Lower lobe of right lung (tissue), 2 donors: ENCODE data around the gene TDRD3. TPM values are rescaled to one million over a fixed set of nuclear protein-coding genes. Genes with fewer than 3 reads are reported as not detected.

Experiments
- ATAC-seq, 2 donors: fragments of 200-7000 bp; cut with Tn5 transposase; one replicate each; pipeline ENCODE4 v1.9.1; 2020 to 2022; ENCODE audit warnings: mild to moderate bottlenecking in 2 of 2, moderate library complexity in 2 of 2
- DNase-seq: peaks from one replicate; pipeline ENCODE4 v3.0.0-alpha.2; 2020
- H3K27ac ChIP-seq: fragments of 200-600 bp; one replicate; pipeline ENCODE4 v1.8.0; 2022
- H3K27me3 ChIP-seq: fragments of 200-600 bp; one replicate; pipeline ENCODE4 v1.8.0; 2022; ENCODE audit warnings: low read depth
- H3K36me3 ChIP-seq: fragments of 200-600 bp; one replicate; pipeline ENCODE4 v1.8.0; 2022; ENCODE audit warnings: mild to moderate bottlenecking
- H3K4me1 ChIP-seq: fragments of 200-600 bp; one replicate; pipeline ENCODE4 v1.8.0; 2022
- H3K4me3 ChIP-seq: fragments of 200-600 bp; one replicate; pipeline ENCODE4 v1.8.0; 2022; ENCODE audit warnings: mild to moderate bottlenecking
- H3K9me3 ChIP-seq: fragments of 200-600 bp; one replicate; pipeline ENCODE4 v1.8.0; 2022
- CTCF ChIP-seq: fragments of 200-600 bp; IDR thresholded peaks from one replicate; pipeline ENCODE4 v1.8.0; 2022; ENCODE audit warnings: antibody characterized with exemption, mild to moderate bottlenecking
- intact Hi-C: fragments of 100-400 bp; cut with DNase I; formaldehyde crosslinking; loops from one replicate; pipeline ENCODE4 v1.11.0; 2022
- total RNA-seq: library from RNA; stranded (reverse); fragmentation: NEBNext Ultra II Directional; extraction: Animal tissue kit (Norgen Biotek cat#: 25700); gene quantifications from one replicate; pipeline ENCODE4 v1.2.1, GENCODE V29; 2021
- donor health status: DM: no; HTN: yes; CAD: no; lungs with severe emphysema.

The TDRD3 gene
- total RNA-seq, 1 donor from 2014 or later, result 27.0 TPM

DNA sequence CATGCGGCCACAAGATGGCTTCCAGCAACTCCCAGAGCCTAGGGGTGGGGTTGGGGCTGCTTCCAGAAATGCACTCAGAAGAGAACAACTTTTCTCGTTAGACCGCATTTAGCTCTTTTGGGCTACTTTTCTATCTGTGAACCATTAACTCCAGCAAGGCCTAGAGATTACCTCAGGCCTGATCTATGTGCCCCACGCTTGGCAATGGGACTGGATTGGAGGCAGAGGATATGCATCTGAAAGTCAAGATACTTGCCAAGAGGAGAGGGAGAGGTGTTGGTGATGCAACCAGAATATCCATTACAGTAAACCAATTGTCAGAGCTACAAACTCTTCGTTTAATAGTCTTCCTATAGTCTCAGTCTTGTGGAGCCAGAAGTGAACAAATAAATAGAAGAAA lies 177.7 kb downstream of the TDRD3 start:
- intact Hi-C loops, result no loop called here

DNA sequence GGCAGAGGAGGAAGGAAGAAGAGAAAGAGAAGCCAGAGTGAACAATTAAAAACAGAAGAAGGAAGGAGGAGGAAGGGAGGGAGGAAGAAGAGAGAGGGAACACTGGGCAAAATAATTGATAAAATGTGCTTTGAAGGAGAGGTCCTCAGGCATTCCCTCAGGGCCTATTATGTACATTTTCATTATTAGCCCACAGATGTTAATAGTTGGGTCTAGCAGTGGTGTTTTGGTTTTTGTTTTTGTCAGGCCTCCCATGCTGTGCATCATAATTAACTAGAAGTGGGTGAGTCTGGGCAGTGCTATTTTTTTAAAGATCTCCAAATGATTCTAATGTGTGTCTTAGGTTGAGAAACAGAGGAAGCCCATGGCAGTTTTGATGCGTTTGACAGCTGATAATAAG lies 178.1 kb downstream of the TDRD3 start:
- DNase-seq, result no peak
- intact Hi-C loops, result no loop called here
- no peak for TF ChIP-seq CTCF
- H3K4me3 ChIP-seq, result no peak overlapping the region
- no peaks in the 10 kb centered on the region for H3K9me3 ChIP-seq
- H3K27me3 ChIP-seq, result no peaks in the 10 kb centered on the region
- no peak for ATAC-seq
- H3K27ac ChIP-seq, result no peak overlapping the region
- no peaks in the 10 kb centered on the region for H3K36me3 ChIP-seq
- H3K4me1 ChIP-seq, result no peaks in the 10 kb centered on the region

More for the DNA sequence above, 177.7 kb downstream of the TDRD3 start:
- no peaks in the 10 kb centered on the region for H3K4me1 ChIP-seq
- DNase-seq (no peak), ATAC-seq (no peak)
- no peak for TF ChIP-seq CTCF
- H3K27me3 ChIP-seq, result no peaks in the 10 kb centered on the region
- no peak overlapping the region for H3K4me3 ChIP-seq
- H3K36me3 ChIP-seq, result no peaks in the 10 kb centered on the region
- no peaks in the 10 kb centered on the region for H3K9me3 ChIP-seq
- no peak overlapping the region for H3K27ac ChIP-seq

GRCh38 chr13:60577761-60578160 lies 180.7 kb downstream of the TDRD3 start:
- no peaks in the 10 kb centered on the region for H3K4me1 ChIP-seq
- H3K27ac ChIP-seq, result no peak overlapping the region
- ATAC-seq (no peak), DNase-seq (no peak)
- intact Hi-C loops, result no loop called here
- no peak overlapping the region for H3K4me3 ChIP-seq
- H3K9me3 ChIP-seq, result no peaks in the 10 kb centered on the region
- no peak for TF ChIP-seq CTCF
- H3K36me3 ChIP-seq, result no peaks in the 10 kb centered on the region
- H3K27me3 ChIP-seq, result no peaks in the 10 kb centered on the region

- no peak for TF ChIP-seq CTCF
- Histone ChIP-seq H3K36me3 (no peaks in the 10 kb centered on the region), H3K9me3 (no peaks in the 10 kb centered on the region), H3K27ac (no peak overlapping the region), H3K27me3 (no peaks in the 10 kb centered on the region), H3K4me3 (no peak overlapping the region), H3K4me1 (no peaks in the 10 kb centered on the region)
- ATAC-seq, result peak in 1 of 2 donors; percentile 25
- intact Hi-C loops, result no loop called here
- DNase-seq, result no peak
These were observed 186.3 kb downstream of the TDRD3 start for GRCh38 chr13:60583196-60583888.

DNA sequence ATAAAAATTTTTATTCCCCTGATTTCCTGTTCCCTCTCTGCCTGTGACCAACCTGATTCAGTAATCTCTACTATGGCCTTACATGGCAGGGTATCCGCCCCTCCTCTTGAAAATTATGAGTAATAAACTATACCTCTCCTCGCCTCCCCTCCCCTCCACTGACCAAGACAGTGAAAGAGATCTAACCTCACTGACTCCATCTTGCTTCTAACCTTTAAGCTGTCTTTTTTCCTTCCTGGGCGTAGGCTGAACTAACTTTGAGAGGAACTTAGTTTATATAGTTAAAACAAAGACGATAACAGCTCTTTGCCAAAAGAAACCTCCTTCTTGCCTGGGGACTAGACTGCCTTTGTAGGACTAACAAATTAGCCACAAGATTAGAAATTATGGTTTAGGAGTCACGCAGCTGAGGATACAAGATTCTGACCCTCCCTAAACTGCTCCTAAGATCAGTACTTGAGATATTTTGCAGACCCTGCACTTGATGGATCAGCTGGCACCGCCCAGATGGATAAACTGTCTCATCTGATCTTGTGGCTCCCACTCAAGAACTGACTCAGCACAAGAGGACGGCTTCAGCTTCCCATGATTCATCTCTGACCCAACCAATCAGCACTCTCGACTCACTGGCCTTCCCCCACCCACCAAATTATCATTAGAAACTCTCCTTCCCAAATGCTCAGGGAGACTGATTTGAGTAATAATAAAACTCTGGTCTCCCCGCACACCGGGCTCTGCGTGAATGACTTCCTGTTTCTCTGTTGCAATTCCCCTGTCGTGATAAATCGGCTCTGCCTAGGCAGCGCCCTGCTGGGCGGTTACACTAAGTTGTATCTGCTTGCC lies 187.1 kb downstream of the TDRD3 start:
- no peak for TF ChIP-seq CTCF
- Histone ChIP-seq H3K4me1 (no peaks in the 10 kb centered on the region), H3K9me3 (no peaks in the 10 kb centered on the region), H3K36me3 (no peaks in the 10 kb centered on the region), H3K27me3 (no peaks in the 10 kb centered on the region), H3K4me3 (no peak overlapping the region), H3K27ac (no peak overlapping the region)
- no peak for ATAC-seq
- DNase-seq, result no peak
- intact Hi-C loops, result no loop called here
